Neutrophil (primary cell): ENCODE results near the gene GPC5.

Experiments
- H3K27ac ChIP-seq: fragments of 200-600 bp; sonication (generic); 2 replicates; pipeline ENCODE4 v1.5.1; 2016; ENCODE audit warnings: mild to moderate bottlenecking, moderate library complexity
- H3K27me3 ChIP-seq: fragments of 200-600 bp; sonication (generic); 2 replicates; pipeline ENCODE4 v1.6.0; 2016; ENCODE audit warnings: mild to moderate bottlenecking
- H3K36me3 ChIP-seq: fragments of 200-600 bp; sonication (generic); 2 replicates; pipeline ENCODE4 v1.5.1; 2017
- H3K4me1 ChIP-seq, 2 experiments: fragments of 200-600 bp in 1 of 2; sonication (generic) in 1 of 2; 1 replicate in 1 of 2; 2 replicates in 1 of 2; pipeline versions ENCODE4 v1.5.1 to v1.6.1; 2013 to 2016; ENCODE audit warnings: low read depth in 1 of 2, low read length in 1 of 2, mild to moderate bottlenecking in 1 of 2, moderate library complexity in 1 of 2; ENCODE audit not compliant: control insufficient read depth in 1 of 2, insufficient read depth in 1 of 2
- H3K4me3 ChIP-seq, 2 experiments: fragments of 200-600 bp in 1 of 2; sonication (generic) in 1 of 2; 1 replicate in 1 of 2; 2 replicates in 1 of 2; pipeline ENCODE4 v1.5.1; 2013 to 2016; ENCODE audit warnings: low read depth in 1 of 2, low read length in 1 of 2, mild to moderate bottlenecking in 1 of 2, moderate library complexity in 1 of 2
- H3K9me3 ChIP-seq: fragments of 200-600 bp; sonication (generic); 2 replicates; pipeline ENCODE4 v1.5.1; 2016
- CTCF ChIP-seq: fragments of 200-600 bp; sonication (generic); IDR thresholded peaks from 2 replicates; pipeline ENCODE4 v1.5.1; 2016; ENCODE audit warnings: antibody characterized with exemption

GPC5 gene

GRCh38 chr13:92849381-92849780 lies 1451.0 kb downstream of the GPC5 start:
- TF ChIP-seq CTCF: no peak
- Histone ChIP-seq H3K4me1 (no peaks in the 10 kb centered on the region), H3K9me3 (no peaks in the 10 kb centered on the region), H3K27ac (no peak overlapping the region), H3K36me3 (no peaks in the 10 kb centered on the region), H3K27me3 (no peaks in the 10 kb centered on the region), H3K4me3 (no peak overlapping the region)

GRCh38 chr13:92864584-92865284 lies 1466.3 kb downstream of the GPC5 start:
- Histone ChIP-seq H3K9me3 (no peaks in the 10 kb centered on the region), H3K4me3 (no peak overlapping the region), H3K4me1 (no peaks in the 10 kb centered on the region), H3K27ac (no peak overlapping the region), H3K36me3 (no peaks in the 10 kb centered on the region), H3K27me3 (no peaks in the 10 kb centered on the region)
- TF ChIP-seq CTCF: no peak

- no peaks in the 10 kb centered on the region for H3K9me3 ChIP-seq
- H3K4me3 ChIP-seq: no peak overlapping the region
- no peaks in the 10 kb centered on the region for H3K27me3 ChIP-seq
- no peak overlapping the region for H3K27ac ChIP-seq
- H3K4me1 ChIP-seq: no peaks in the 10 kb centered on the region
- no peak for TF ChIP-seq CTCF
- H3K36me3 ChIP-seq: no peaks in the 10 kb centered on the region
Measured at GRCh38 chr13:92873029-92873428, 1474.6 kb downstream of the GPC5 start.

- TF ChIP-seq CTCF: no peak
- no peaks in the 10 kb centered on the region for H3K4me1 ChIP-seq
- no peak overlapping the region for H3K27ac ChIP-seq
Measured at GRCh38 chr13:92886535-92887077, 1488.2 kb downstream of the GPC5 start.

GRCh38 chr13:92894447-92894846 lies 1496.0 kb downstream of the GPC5 start:
- TF ChIP-seq CTCF: no peak
- no peak overlapping the region for H3K27ac ChIP-seq
- no peaks in the 10 kb centered on the region for H3K4me1 ChIP-seq
- no peaks in the 10 kb centered on the region for H3K27me3 ChIP-seq
- no peaks in the 10 kb centered on the region for H3K9me3 ChIP-seq
- H3K36me3 ChIP-seq: no peaks in the 10 kb centered on the region
- no peak overlapping the region for H3K4me3 ChIP-seq

More at GRCh38 chr13:92886535-92887077, 1488.2 kb downstream of the GPC5 start:
- H3K4me3 ChIP-seq: no peak overlapping the region
- no peaks in the 10 kb centered on the region for H3K27me3 ChIP-seq
- H3K9me3 ChIP-seq: no peaks in the 10 kb centered on the region
- no peaks in the 10 kb centered on the region for H3K36me3 ChIP-seq
